Measurements from ENCODE around the gene MS4A7. TPM values are rescaled to one million over a fixed set of nuclear protein-coding genes. Genes with fewer than 3 reads are reported as not detected.

The MS4A7 gene
- total and polyA plus RNA-seq, 2 experiments from 2014 or later = not detected

DNA sequence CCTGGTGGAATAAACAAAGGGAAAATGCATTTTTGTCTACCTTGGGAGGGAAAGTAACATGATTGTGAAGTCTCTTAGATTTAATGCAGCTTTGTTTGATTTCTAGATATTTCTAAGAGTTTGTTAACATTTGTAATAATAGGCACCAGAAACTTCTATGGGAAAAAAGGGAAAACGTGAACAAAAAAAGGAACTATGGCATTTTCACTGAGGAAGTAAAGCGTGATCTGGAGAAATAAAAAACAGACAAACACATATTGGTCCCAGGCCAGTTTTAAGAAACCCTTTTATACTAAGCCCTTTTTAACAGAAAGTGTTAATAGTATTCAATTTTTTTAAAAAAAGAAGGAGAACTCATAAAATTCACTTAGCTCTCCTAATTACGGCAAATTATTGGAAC, 6.9 kb upstream of the MS4A7 start:
- WGBS, 2 experiments (ENCODE audit: low coverage in 1 of 2, low lambda C conversion rate in 2 of 2, missing lambda C conversion rate in 2 of 2) = 8 to 17% methylated on average over 3 of the region's 3 CpGs
- no peaks in the 10 kb centered on the region for H3K36me3 ChIP-seq (ENCODE audit: low read depth)
- no peaks in the 10 kb centered on the region for H3K79me2 ChIP-seq (ENCODE audit: insufficient read depth)
- H3K9ac ChIP-seq = no peak overlapping the region
- H3F3A ChIP-seq (ENCODE audit: insufficient read depth) = no peaks in the 10 kb centered on the region
- H3K9me3 ChIP-seq (ENCODE audit: low read depth) = no peaks in the 10 kb centered on the region
- H3K4me3 ChIP-seq = no peak overlapping the region
- H3K4me2 ChIP-seq (ENCODE audit: unreplicated experiment) = no peak overlapping the region
- no peaks in the 10 kb centered on the region for H3K9me2 ChIP-seq (ENCODE audit: insufficient read depth)
- H4K20me1 ChIP-seq (ENCODE audit: insufficient read depth) = no peaks in the 10 kb centered on the region
- H3K27me3 ChIP-seq (replicated peaks; ENCODE audit: insufficient read depth) = no peaks in the 10 kb centered on the region
- H3K27ac ChIP-seq = no peak overlapping the region
- no peak for DNase-seq
- TF ChIP-seq EZH2 (IDR thresholded peaks at IDR 0.05; ENCODE audit: insufficient read depth, poor library complexity, severe bottlenecking) = no peak
- TF ChIP-seq EZH2phosphoT487 (IDR thresholded peaks at IDR 0.05; ENCODE audit: insufficient read depth, low read depth) = no peak
- no peak overlapping the region for H2AFZ ChIP-seq
- in situ Hi-C loops (cut with MboI) = no loop called here
- H3K4me1 ChIP-seq (ENCODE audit: insufficient read depth) = no peaks in the 10 kb centered on the region

DNA sequence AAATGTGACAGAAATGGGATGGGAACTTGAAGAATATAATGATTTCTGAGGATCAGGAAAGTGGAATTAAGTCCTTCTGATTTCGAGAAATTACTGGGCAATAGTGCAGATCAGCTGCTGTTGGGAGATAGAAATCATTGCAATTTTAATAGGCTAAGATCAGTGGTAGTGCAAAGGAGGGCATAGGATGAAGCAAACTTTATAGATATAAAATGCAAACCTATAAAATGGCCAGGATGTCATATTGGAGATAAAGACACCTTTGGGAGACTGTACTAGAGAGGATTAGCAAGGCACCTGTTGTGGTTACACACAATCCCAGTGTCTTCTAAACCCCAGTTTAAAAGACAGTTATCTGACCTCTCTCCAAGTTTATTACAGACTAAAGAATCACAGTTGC, 6.5 kb upstream of the MS4A7 start:
- no peak for TF ChIP-seq EZH2 (IDR thresholded peaks at IDR 0.05; ENCODE audit: insufficient read depth, poor library complexity, severe bottlenecking)
- in situ Hi-C loops (cut with MboI) = no loop called here
- no peak for DNase-seq
- H3K9me3 ChIP-seq (ENCODE audit: low read depth) = no peaks in the 10 kb centered on the region
- no peaks in the 10 kb centered on the region for H3K4me1 ChIP-seq (ENCODE audit: insufficient read depth)
- H3K27me3 ChIP-seq (replicated peaks; ENCODE audit: insufficient read depth) = no peaks in the 10 kb centered on the region
- H4K20me1 ChIP-seq (ENCODE audit: insufficient read depth) = no peaks in the 10 kb centered on the region
- no peaks in the 10 kb centered on the region for H3F3A ChIP-seq (ENCODE audit: insufficient read depth)
- H3K9ac ChIP-seq = no peak overlapping the region
- WGBS, 2 experiments (ENCODE audit: low coverage in 1 of 2, low lambda C conversion rate in 2 of 2, missing lambda C conversion rate in 2 of 2) = 8 to 9% methylated on average over 1 of the region's 1 CpG
- no peaks in the 10 kb centered on the region for H3K9me2 ChIP-seq (ENCODE audit: insufficient read depth)
- H3K36me3 ChIP-seq (ENCODE audit: low read depth) = no peaks in the 10 kb centered on the region
- no peak overlapping the region for H3K4me3 ChIP-seq
- no peak overlapping the region for H3K4me2 ChIP-seq (ENCODE audit: unreplicated experiment)
- H3K27ac ChIP-seq = no peak overlapping the region
- H2AFZ ChIP-seq = no peak overlapping the region
- no peaks in the 10 kb centered on the region for H3K79me2 ChIP-seq (ENCODE audit: insufficient read depth)

DNA sequence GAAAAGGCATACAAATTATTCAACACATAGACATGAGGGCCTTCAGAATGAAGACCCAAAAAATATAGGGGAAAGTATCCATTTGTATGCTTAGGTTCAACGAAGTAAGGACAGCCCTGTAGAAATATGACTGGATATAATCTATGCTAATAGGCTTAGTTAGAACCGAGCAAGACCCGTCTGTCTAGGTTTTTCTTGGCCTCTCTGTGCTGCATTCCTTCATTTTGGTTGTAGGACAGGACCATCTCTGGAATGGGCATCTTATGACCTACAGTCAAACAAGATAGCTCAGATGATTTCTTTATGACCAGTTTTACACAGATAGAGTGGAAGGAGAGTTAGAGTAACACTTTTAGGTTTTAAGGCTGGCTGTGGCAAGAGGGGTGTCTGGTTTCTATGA, 5.6 kb upstream of the MS4A7 start:
- Histone ChIP-seq H3K36me3 (ENCODE audit: low read depth) (no peaks in the 10 kb centered on the region), H3K4me2 (ENCODE audit: unreplicated experiment) (no peak overlapping the region), H3K79me2 (ENCODE audit: insufficient read depth) (no peaks in the 10 kb centered on the region), H3K9ac (no peak overlapping the region), H3K9me2 (ENCODE audit: insufficient read depth) (no peaks in the 10 kb centered on the region), H3K27ac (no peak overlapping the region), H4K20me1 (ENCODE audit: insufficient read depth) (no peaks in the 10 kb centered on the region), H3K4me1 (ENCODE audit: insufficient read depth) (no peaks in the 10 kb centered on the region), H3K9me3 (ENCODE audit: low read depth) (no peaks in the 10 kb centered on the region), H2AFZ (no peak overlapping the region), H3F3A (ENCODE audit: insufficient read depth) (no peaks in the 10 kb centered on the region), H3K4me3 (no peak overlapping the region), H3K27me3 (replicated peaks; ENCODE audit: insufficient read depth) (no peaks in the 10 kb centered on the region)
- TF ChIP-seq EZH2phosphoT487 (IDR thresholded peaks at IDR 0.05; ENCODE audit: insufficient read depth, low read depth) (no peak), EZH2 (IDR thresholded peaks at IDR 0.05; ENCODE audit: insufficient read depth, poor library complexity, severe bottlenecking) (no peak)
- no peak for DNase-seq
- 14 to 23% methylated on average over 3 of the region's 3 CpGs for WGBS, 2 experiments (ENCODE audit: low coverage in 1 of 2, low lambda C conversion rate in 2 of 2, missing lambda C conversion rate in 2 of 2)
- in situ Hi-C loops (cut with MboI) = no loop called here

DNA sequence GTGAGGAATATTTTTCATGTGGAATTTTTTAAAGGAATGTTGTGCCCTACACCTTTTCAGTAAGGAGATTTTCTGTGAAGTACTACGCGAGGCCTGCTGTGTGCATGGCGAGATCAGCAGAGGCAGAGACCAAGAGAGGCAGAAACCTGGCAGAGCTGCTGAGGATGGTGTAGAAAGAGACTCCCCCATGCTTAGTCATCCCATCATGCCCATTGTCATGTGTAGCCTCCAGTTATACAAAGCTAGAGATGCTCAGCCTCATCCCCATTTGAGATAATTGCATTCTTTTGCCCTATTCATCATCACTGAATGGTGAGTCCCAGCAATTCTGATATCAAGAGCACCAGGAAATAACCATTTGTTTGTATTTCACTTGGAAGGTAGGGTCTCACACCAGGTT, 3.0 kb upstream of the MS4A7 start:
- Histone ChIP-seq H2AFZ (no peak overlapping the region), H3F3A (ENCODE audit: insufficient read depth) (no peaks in the 10 kb centered on the region), H4K20me1 (ENCODE audit: insufficient read depth) (no peaks in the 10 kb centered on the region), H3K27ac (no peak overlapping the region), H3K36me3 (ENCODE audit: low read depth) (no peaks in the 10 kb centered on the region), H3K9ac (no peak overlapping the region), H3K9me2 (ENCODE audit: insufficient read depth) (no peaks in the 10 kb centered on the region), H3K79me2 (ENCODE audit: insufficient read depth) (no peaks in the 10 kb centered on the region), H3K4me1 (ENCODE audit: insufficient read depth) (no peaks in the 10 kb centered on the region), H3K27me3 (replicated peaks; ENCODE audit: insufficient read depth) (no peaks in the 10 kb centered on the region), H3K9me3 (ENCODE audit: low read depth) (no peaks in the 10 kb centered on the region), H3K4me3 (no peak overlapping the region), H3K4me2 (ENCODE audit: unreplicated experiment) (no peak overlapping the region)
- TF ChIP-seq EZH2 (IDR thresholded peaks at IDR 0.05; ENCODE audit: insufficient read depth, poor library complexity, severe bottlenecking) (no peak), EZH2phosphoT487 (IDR thresholded peaks at IDR 0.05; ENCODE audit: insufficient read depth, low read depth) (no peak)
- in situ Hi-C loops (cut with MboI) = no loop called here
- 32 to 36% methylated on average over 3 of the region's 3 CpGs for WGBS, 2 experiments (ENCODE audit: low coverage in 1 of 2, low lambda C conversion rate in 2 of 2, missing lambda C conversion rate in 2 of 2)
- DNase-seq = no peak

DNA sequence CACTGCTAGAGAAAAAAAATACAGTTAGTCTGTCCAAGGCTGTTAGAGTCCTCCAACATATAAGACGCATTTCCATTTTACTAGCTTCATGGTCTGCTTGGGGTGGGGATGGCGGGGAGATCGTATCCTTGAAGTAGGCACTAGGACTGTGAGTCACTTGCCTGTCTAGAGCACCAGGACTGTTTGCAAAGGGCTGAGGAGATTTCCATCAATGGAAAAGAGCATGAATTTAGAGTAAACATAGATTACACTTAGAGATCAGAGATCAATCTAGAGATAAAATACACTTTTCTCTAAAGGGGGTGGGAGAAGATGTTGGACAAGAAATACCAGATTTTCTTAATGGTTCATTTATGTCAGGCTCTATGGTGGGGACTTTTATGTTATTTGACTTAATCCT, 1.7 kb upstream of the MS4A7 start:
- no peak overlapping the region for H3K4me2 ChIP-seq (ENCODE audit: unreplicated experiment)
- no peaks in the 10 kb centered on the region for H3K79me2 ChIP-seq (ENCODE audit: insufficient read depth)
- H3K4me1 ChIP-seq (ENCODE audit: insufficient read depth) = no peaks in the 10 kb centered on the region
- no peak for TF ChIP-seq EZH2phosphoT487 (IDR thresholded peaks at IDR 0.05; ENCODE audit: insufficient read depth, low read depth)
- no peak for TF ChIP-seq EZH2 (IDR thresholded peaks at IDR 0.05; ENCODE audit: insufficient read depth, poor library complexity, severe bottlenecking)
- H3F3A ChIP-seq (ENCODE audit: insufficient read depth) = no peaks in the 10 kb centered on the region
- H3K36me3 ChIP-seq (ENCODE audit: low read depth) = no peaks in the 10 kb centered on the region
- H2AFZ ChIP-seq = no peak overlapping the region
- H4K20me1 ChIP-seq (ENCODE audit: insufficient read depth) = no peaks in the 10 kb centered on the region
- H3K9ac ChIP-seq = no peak overlapping the region
- no peak overlapping the region for H3K4me3 ChIP-seq
- no peak overlapping the region for H3K27ac ChIP-seq
- 45 to 48% methylated on average over 3 of the region's 3 CpGs for WGBS, 2 experiments (ENCODE audit: low coverage in 1 of 2, low lambda C conversion rate in 2 of 2, missing lambda C conversion rate in 2 of 2)
- no peaks in the 10 kb centered on the region for H3K27me3 ChIP-seq (replicated peaks; ENCODE audit: insufficient read depth)
- in situ Hi-C loops (cut with MboI) = no loop called here
- DNase-seq = no peak
- H3K9me2 ChIP-seq (ENCODE audit: insufficient read depth) = no peaks in the 10 kb centered on the region
- H3K9me3 ChIP-seq (ENCODE audit: low read depth) = no peaks in the 10 kb centered on the region

Measured in GM23248 (cell line).